Keratinocyte (primary cell): ENCODE results near the gene ATRNL1. TPM values are rescaled to one million over a fixed set of nuclear protein-coding genes. Genes with fewer than 3 reads are reported as not detected.

Experiments used
- DNase-seq: peaks from one replicate; pipeline ENCODE4 v3.0.0-alpha.2; 2011; ENCODE audit warnings: low read depth, missing footprints, low spot score
- FAIRE-seq: peaks from 2 replicates; lab custom pipeline; 2011; peaks lifted over from hg19 to GRCh38; lab: Jason Lieb, UNC
- H2AFZ ChIP-seq: 2 replicates; pipeline ENCODE4 v1.6.0; 2012; ENCODE audit warnings: low read length, control low read depth, inconsistent platforms; ENCODE audit not compliant: control insufficient read depth
- H3K27ac ChIP-seq: 2 replicates; pipeline ENCODE4 v1.5.1; 2011; ENCODE audit warnings: low read length; ENCODE audit not compliant: control insufficient read depth, insufficient read depth
- H3K27me3 ChIP-seq: 3 replicates; pipeline ENCODE4 v1.6.0; 2011; ENCODE audit warnings: low read length; ENCODE audit not compliant: control insufficient read depth, insufficient read depth; ENCODE audit errors: extremely low read depth
- H3K36me3 ChIP-seq, 2 experiments: 2 replicates in 1 of 2; 3 replicates in 1 of 2; pipeline ENCODE4 v1.5.1; 2011; ENCODE audit warnings: low read length in 2 of 2, mild to moderate bottlenecking in 1 of 2; ENCODE audit not compliant: control insufficient read depth in 2 of 2, insufficient read depth in 2 of 2; ENCODE audit errors: extremely low read depth in 1 of 2
- H3K4me1 ChIP-seq: 3 replicates; pipeline ENCODE4 v1.5.1; 2011; ENCODE audit warnings: low read length; ENCODE audit not compliant: control insufficient read depth, insufficient read depth; ENCODE audit errors: extremely low read depth
- H3K4me2 ChIP-seq: 3 replicates; pipeline ENCODE4 v1.6.0; 2011; ENCODE audit warnings: low read depth, low read length; ENCODE audit not compliant: control insufficient read depth, insufficient read depth; ENCODE audit errors: extremely low read depth
- H3K4me3 ChIP-seq, 3 experiments: fragments of 200-600 bp in 1 of 3; sonication (generic) in 1 of 3; 2 replicates in 2 of 3; 3 replicates in 1 of 3; pipeline ENCODE4 v1.5.1; 2011 to 2016; ENCODE audit warnings: low read length in 3 of 3, mild to moderate bottlenecking in 3 of 3, control low read depth in 2 of 3, inconsistent platforms in 1 of 3, low read depth in 1 of 3, mixed read lengths in 1 of 3, mixed run types in 1 of 3, moderate library complexity in 1 of 3; ENCODE audit not compliant: control insufficient read depth in 2 of 3, insufficient read depth in 2 of 3; ENCODE audit errors: extremely low read depth in 1 of 3
- H3K79me2 ChIP-seq: 2 replicates; pipeline ENCODE4 v1.6.0; 2012; ENCODE audit warnings: low read length; ENCODE audit not compliant: control insufficient read depth, insufficient read depth
- H3K9ac ChIP-seq: 3 replicates; pipeline ENCODE4 v1.6.0; 2011; ENCODE audit warnings: low read length; ENCODE audit not compliant: control insufficient read depth, insufficient read depth; ENCODE audit errors: extremely low read depth
- H3K9me1 ChIP-seq: 3 replicates; pipeline ENCODE4 v1.6.0; 2011; ENCODE audit warnings: low read length; ENCODE audit not compliant: control insufficient read depth, insufficient read depth; ENCODE audit errors: extremely low read depth
- H3K9me3 ChIP-seq: 2 replicates; pipeline ENCODE4 v1.5.1; 2012; ENCODE audit warnings: low read depth, low read length; ENCODE audit not compliant: control insufficient read depth
- H4K20me1 ChIP-seq: 3 replicates; pipeline ENCODE4 v1.6.0; 2011; ENCODE audit warnings: low read length; ENCODE audit not compliant: control insufficient read depth, insufficient read depth; ENCODE audit errors: extremely low read depth
- CTCF ChIP-seq, 3 experiments: IDR thresholded peaks in 1 of 3; conservative IDR thresholded peaks in 1 of 3; optimal IDR thresholded peaks in 1 of 3; 2 replicates in 2 of 3; 3 replicates in 1 of 3; pipeline versions ENCODE3 to v1.5.1; 2011; ENCODE audit warnings: low read length in 3 of 3, mild to moderate bottlenecking in 3 of 3, moderate library complexity in 2 of 3, control low read depth in 1 of 3, inconsistent platforms in 1 of 3; ENCODE audit not compliant: insufficient read depth in 2 of 3; ENCODE audit errors: extremely low read depth in 1 of 3
- EZH2 ChIP-seq: IDR thresholded peaks from one replicate; pipeline ENCODE4 v1.6.1; 2012; ENCODE audit warnings: inconsistent platforms, mild to moderate bottlenecking, low read length, moderate library complexity
- dilution Hi-C: fragments of 300-500 bp; cut with MboI; formaldehyde crosslinking; loops from one replicate; pipeline ENCODE4 v1.7.0; 2020; ENCODE audit warnings: low sequenced_read_pairs; ENCODE audit not compliant: extremely low pct_ligation_motif_present
- polyA plus RNA-seq, 5 experiments: library from polyadenylated mRNA; depleted of rRNA in 3 of 5; stranded (reverse) in 3 of 5; stranded (forward) in 1 of 5; unstranded in 1 of 5; fragments of >200 nt; gene quantifications; 1 replicate in 1 of 5; 2 replicates in 3 of 5; 3 replicates in 1 of 5; pipeline versions ENCODE4 v1.2.1 to v1.2.3, GENCODE V29; 2011 to 2012; ENCODE audit warnings: missing spikeins in 2 of 5, low read depth in 1 of 5, low replicate concordance in 1 of 5

ATRNL1 gene
- polyA plus RNA-seq, 1 donor (not counting 4 experiments of a cell fraction or from before 2014, with no cell fraction given), result 0.07 TPM

- no peaks in the 10 kb centered on the region for H3K4me1 ChIP-seq
- TF ChIP-seq EZH2, result no peak
- TF ChIP-seq CTCF (optimal IDR thresholded peaks at IDR 0.05 in 1 of 3, IDR thresholded peaks at IDR 0.05 in 1 of 3, conservative IDR thresholded peaks at IDR 0.05 in 1 of 3; ENCODE audit: extremely low read depth in 1 of 3, insufficient read depth in 2 of 3, low read length in 3 of 3), result no peak
- H2AFZ ChIP-seq, result no peak overlapping the region
- H3K4me2 ChIP-seq, result no peak overlapping the region
- H3K79me2 ChIP-seq, result no peaks in the 10 kb centered on the region
- no peaks in the 10 kb centered on the region for H3K36me3 ChIP-seq
- H3K27ac ChIP-seq, result no peak overlapping the region
- H3K27me3 ChIP-seq, result peaks cover 4% of the 10 kb centered on the region
- DNase-seq (no peak), FAIRE-seq (no peak)
- no peaks in the 10 kb centered on the region for H3K9me3 ChIP-seq
- H3K9ac ChIP-seq, result no peak overlapping the region
- H4K20me1 ChIP-seq, result no peaks in the 10 kb centered on the region
- dilution Hi-C loops, result no loop called here
- H3K9me1 ChIP-seq, result no peaks in the 10 kb centered on the region
- no peak overlapping the region for H3K4me3 ChIP-seq
Measured at GRCh38 chr10:115084277-115084850, 8.8 kb upstream of the ATRNL1 start.

GRCh38 chr10:115091161-115091560, 2.0 kb upstream of the ATRNL1 start:
- FAIRE-seq (no peak), DNase-seq (no peak)
- H3K9me3 ChIP-seq, result no peaks in the 10 kb centered on the region
- H3K4me1 ChIP-seq, result no peaks in the 10 kb centered on the region
- no peak overlapping the region for H2AFZ ChIP-seq
- no peak overlapping the region for H3K9ac ChIP-seq
- H4K20me1 ChIP-seq, result no peaks in the 10 kb centered on the region
- H3K79me2 ChIP-seq, result no peaks in the 10 kb centered on the region
- dilution Hi-C loops, result no loop called here
- H3K4me2 ChIP-seq, result no peak overlapping the region
- peaks cover 36% of the 10 kb centered on the region for H3K27me3 ChIP-seq
- no peak overlapping the region for H3K27ac ChIP-seq
- H3K9me1 ChIP-seq, result no peaks in the 10 kb centered on the region
- no peaks in the 10 kb centered on the region for H3K36me3 ChIP-seq
- H3K4me3 ChIP-seq, result no peak overlapping the region
- TF ChIP-seq CTCF (optimal IDR thresholded peaks at IDR 0.05 in 1 of 3, IDR thresholded peaks at IDR 0.05 in 1 of 3, conservative IDR thresholded peaks at IDR 0.05 in 1 of 3; ENCODE audit: extremely low read depth in 1 of 3, insufficient read depth in 2 of 3, low read length in 3 of 3) (no peak), EZH2 (peak; percentile 22)
